Glutamatergic neuron (in vitro differentiated cells): ENCODE results near the gene NAP1L5. TPM values are rescaled to one million over a fixed set of nuclear protein-coding genes. Genes with fewer than 3 reads are reported as not detected.

Experiments used
- DNase-seq: peaks from one replicate; pipeline ENCODE4 v3.0.0; 2022
- H3K27ac Mint-ChIP-seq: one replicate; pipeline ENCODE4 v1.8.0; 2020; ENCODE audit warnings: mild to moderate bottlenecking, mixed read lengths, inconsistent platforms; ENCODE audit not compliant: unreplicated experiment
- H3K27me3 Mint-ChIP-seq: one replicate; pipeline ENCODE4 v1.8.0; 2020; ENCODE audit warnings: mild to moderate bottlenecking, moderate library complexity, mixed read lengths, inconsistent platforms; ENCODE audit not compliant: unreplicated experiment
- H3K36me3 Mint-ChIP-seq: one replicate; pipeline ENCODE4 v1.8.0; 2020; ENCODE audit warnings: mild to moderate bottlenecking, mixed read lengths, inconsistent platforms; ENCODE audit not compliant: unreplicated experiment
- H3K4me1 Mint-ChIP-seq: one replicate; pipeline ENCODE4 v1.8.0; 2020; ENCODE audit warnings: mild to moderate bottlenecking, low read depth, mixed read lengths, inconsistent platforms; ENCODE audit not compliant: unreplicated experiment
- H3K4me3 Mint-ChIP-seq: one replicate; pipeline ENCODE4 v1.8.0; 2020; ENCODE audit warnings: mild to moderate bottlenecking, mixed read lengths, inconsistent platforms; ENCODE audit not compliant: unreplicated experiment
- H3K9me3 Mint-ChIP-seq: one replicate; pipeline ENCODE4 v1.8.0; 2020; ENCODE audit warnings: mild to moderate bottlenecking, moderate library complexity, mixed read lengths, inconsistent platforms; ENCODE audit not compliant: unreplicated experiment
- CTCF ChIP-seq: fragments of 200-600 bp; sonication (generic); IDR thresholded peaks from one replicate; pipeline ENCODE4 v1.5.0; 2021; ENCODE audit not compliant: partially characterized antibody, unreplicated experiment
- total RNA-seq: library from RNA; stranded (reverse); fragmentation: NEBNext Ultra II Directional; extraction: Animal tissue kit (Norgen Biotek cat#: 25700); gene quantifications from one replicate; pipeline ENCODE4 v1.2.1, GENCODE V29; 2021; ENCODE audit not compliant: unreplicated experiment

Gene NAP1L5
- total RNA-seq, 1 donor from 2014 or later = 20.9 TPM

GRCh38 chr4:88737307-88737941 is 39.8 kb upstream of the NAP1L5 start:
- H3K4me1 Mint-ChIP-seq = peaks cover 8% of the 10 kb centered on the region
- no peaks in the 10 kb centered on the region for H3K36me3 Mint-ChIP-seq
- H3K27me3 Mint-ChIP-seq = no peaks in the 10 kb centered on the region
- no peak overlapping the region for H3K4me3 Mint-ChIP-seq
- TF ChIP-seq CTCF = no peak
- no peak overlapping the region for H3K27ac Mint-ChIP-seq
- H3K9me3 Mint-ChIP-seq = peaks cover 2% of the 10 kb centered on the region
- no peak for DNase-seq

- no peaks in the 10 kb centered on the region for H3K36me3 Mint-ChIP-seq
- TF ChIP-seq CTCF = no peak
- H3K9me3 Mint-ChIP-seq = peaks cover 2% of the 10 kb centered on the region
- H3K4me1 Mint-ChIP-seq = peaks cover 8% of the 10 kb centered on the region
- no peak overlapping the region for H3K27ac Mint-ChIP-seq
- no peak for DNase-seq
- H3K4me3 Mint-ChIP-seq = no peak overlapping the region
- H3K27me3 Mint-ChIP-seq = no peaks in the 10 kb centered on the region
Measured at GRCh38 chr4:88736264-88736663, 38.6 kb upstream of the NAP1L5 start.

- H3K4me3 Mint-ChIP-seq = no peak overlapping the region
Measured at GRCh38 chr4:88735564-88735963, 37.9 kb upstream of the NAP1L5 start.

GRCh38 chr4:88734403-88734949 is 36.8 kb upstream of the NAP1L5 start:
- Mint-ChIP-seq H3K4me3 (no peak overlapping the region), H3K36me3 (no peaks in the 10 kb centered on the region), H3K27me3 (no peaks in the 10 kb centered on the region), H3K9me3 (peaks cover 2% of the 10 kb centered on the region), H3K27ac (no peak overlapping the region), H3K4me1 (peaks cover 11% of the 10 kb centered on the region)
- DNase-seq = no peak
- no peak for TF ChIP-seq CTCF

More at GRCh38 chr4:88735564-88735963, 37.9 kb upstream of the NAP1L5 start:
- Mint-ChIP-seq H3K9me3 (peaks cover 2% of the 10 kb centered on the region), H3K27ac (no peak overlapping the region), H3K4me1 (peaks cover 8% of the 10 kb centered on the region), H3K36me3 (no peaks in the 10 kb centered on the region), H3K27me3 (no peaks in the 10 kb centered on the region)
- no peak for TF ChIP-seq CTCF
- no peak for DNase-seq

GRCh38 chr4:88732714-88733368 is 35.2 kb upstream of the NAP1L5 start:
- Mint-ChIP-seq H3K36me3 (no peaks in the 10 kb centered on the region), H3K4me3 (no peak overlapping the region), H3K9me3 (peaks cover 2% of the 10 kb centered on the region), H3K27ac (no peak overlapping the region), H3K4me1 (peaks cover 15% of the 10 kb centered on the region), H3K27me3 (no peaks in the 10 kb centered on the region)
- no peak for DNase-seq
- no peak for TF ChIP-seq CTCF
